ENCODE data around the gene CYP4B1.

CYP4B1 gene

GRCh38 chr1:46801323-46802055 lies 2.6 kb downstream of the CYP4B1 start:
- H3K4me3 ChIP-seq = no peak overlapping the region
- H3K9me3 ChIP-seq (ENCODE audit: low read depth, low read length) = no peaks in the 10 kb centered on the region
- H3K9ac ChIP-seq (ENCODE audit: insufficient read length) = no peak overlapping the region
- TF ChIP-seq FOXP2 (optimal IDR thresholded peaks at IDR 0.05; ENCODE audit: control extremely low read depth, extremely low read length, insufficient read depth) = no peak
- no peak for TF ChIP-seq EZH2 (IDR thresholded peaks at IDR 0.05)
- no peak for TF ChIP-seq POLR2AphosphoS5 (IDR thresholded peaks at IDR 0.05; ENCODE audit: borderline replicate concordance, low read depth, low read length)
- H3K27ac ChIP-seq = no peak overlapping the region
- no peak for DNase-seq (ENCODE audit: low read depth, low spot score)
- H3K36me3 ChIP-seq (ENCODE audit: insufficient read depth, low read length) = no peaks in the 10 kb centered on the region

GRCh38 chr1:46802081-46802480 lies 3.2 kb downstream of the CYP4B1 start:
- TF ChIP-seq POLR2AphosphoS5 (IDR thresholded peaks at IDR 0.05; ENCODE audit: borderline replicate concordance, low read depth, low read length) (no peak), FOXP2 (optimal IDR thresholded peaks at IDR 0.05; ENCODE audit: control extremely low read depth, extremely low read length, insufficient read depth) (no peak), EZH2 (IDR thresholded peaks at IDR 0.05) (no peak)
- Histone ChIP-seq H3K4me3 (no peak overlapping the region), H3K9me3 (ENCODE audit: low read depth, low read length) (no peaks in the 10 kb centered on the region), H3K27ac (no peak overlapping the region), H3K36me3 (ENCODE audit: insufficient read depth, low read length) (no peaks in the 10 kb centered on the region), H3K9ac (ENCODE audit: insufficient read length) (no peak overlapping the region)
- DNase-seq (ENCODE audit: low read depth, low spot score) = no peak

- Histone ChIP-seq H3K9me3 (ENCODE audit: low read depth, low read length) (no peaks in the 10 kb centered on the region), H3K36me3 (ENCODE audit: insufficient read depth, low read length) (no peaks in the 10 kb centered on the region), H3K4me3 (no peak overlapping the region), H3K9ac (ENCODE audit: insufficient read length) (no peak overlapping the region), H3K27ac (no peak overlapping the region)
- no peak for DNase-seq (ENCODE audit: low read depth, low spot score)
- no peak for TF ChIP-seq POLR2AphosphoS5 (IDR thresholded peaks at IDR 0.05; ENCODE audit: borderline replicate concordance, low read depth, low read length)
- no peak for TF ChIP-seq FOXP2 (optimal IDR thresholded peaks at IDR 0.05; ENCODE audit: control extremely low read depth, extremely low read length, insufficient read depth)
- TF ChIP-seq EZH2 (IDR thresholded peaks at IDR 0.05) = no peak
Observed at GRCh38 chr1:46802901-46803574, 4.2 kb downstream of the CYP4B1 start.

GRCh38 chr1:46804027-46804889 lies 5.4 kb downstream of the CYP4B1 start:
- TF ChIP-seq FOXP2 (optimal IDR thresholded peaks at IDR 0.05; ENCODE audit: control extremely low read depth, extremely low read length, insufficient read depth) (no peak), EZH2 (IDR thresholded peaks at IDR 0.05) (no peak), POLR2AphosphoS5 (IDR thresholded peaks at IDR 0.05; ENCODE audit: borderline replicate concordance, low read depth, low read length) (no peak)
- H3K36me3 ChIP-seq (ENCODE audit: insufficient read depth, low read length) = no peaks in the 10 kb centered on the region
- H3K9me3 ChIP-seq (ENCODE audit: low read depth, low read length) = no peaks in the 10 kb centered on the region
- DNase-seq (ENCODE audit: low read depth, low spot score) = no peak
- no peak overlapping the region for H3K4me3 ChIP-seq
- no peak overlapping the region for H3K9ac ChIP-seq (ENCODE audit: insufficient read length)
- H3K27ac ChIP-seq = no peak overlapping the region

GRCh38 chr1:46804926-46805325 lies 6.1 kb downstream of the CYP4B1 start:
- Histone ChIP-seq H3K36me3 (ENCODE audit: insufficient read depth, low read length) (no peaks in the 10 kb centered on the region), H3K4me3 (no peak overlapping the region), H3K27ac (no peak overlapping the region), H3K9ac (ENCODE audit: insufficient read length) (no peak overlapping the region), H3K9me3 (ENCODE audit: low read depth, low read length) (no peaks in the 10 kb centered on the region)
- no peak for TF ChIP-seq POLR2AphosphoS5 (IDR thresholded peaks at IDR 0.05; ENCODE audit: borderline replicate concordance, low read depth, low read length)
- TF ChIP-seq EZH2 (IDR thresholded peaks at IDR 0.05) = no peak
- no peak for TF ChIP-seq FOXP2 (optimal IDR thresholded peaks at IDR 0.05; ENCODE audit: control extremely low read depth, extremely low read length, insufficient read depth)
- no peak for DNase-seq (ENCODE audit: low read depth, low spot score)

GRCh38 chr1:46805755-46806154 lies 6.9 kb downstream of the CYP4B1 start:
- no peak for DNase-seq (ENCODE audit: low read depth, low spot score)
- H3K9ac ChIP-seq (ENCODE audit: insufficient read length) = no peak overlapping the region
- no peak overlapping the region for H3K4me3 ChIP-seq
- TF ChIP-seq FOXP2 (optimal IDR thresholded peaks at IDR 0.05; ENCODE audit: control extremely low read depth, extremely low read length, insufficient read depth) = no peak
- no peak for TF ChIP-seq POLR2AphosphoS5 (IDR thresholded peaks at IDR 0.05; ENCODE audit: borderline replicate concordance, low read depth, low read length)
- TF ChIP-seq EZH2 (IDR thresholded peaks at IDR 0.05) = no peak
- no peaks in the 10 kb centered on the region for H3K36me3 ChIP-seq (ENCODE audit: insufficient read depth, low read length)
- H3K27ac ChIP-seq = no peak overlapping the region
- no peaks in the 10 kb centered on the region for H3K9me3 ChIP-seq (ENCODE audit: low read depth, low read length)

- Histone ChIP-seq H3K36me3 (ENCODE audit: insufficient read depth, low read length) (no peaks in the 10 kb centered on the region), H3K9ac (ENCODE audit: insufficient read length) (no peak overlapping the region), H3K4me3 (no peak overlapping the region), H3K9me3 (ENCODE audit: low read depth, low read length) (no peaks in the 10 kb centered on the region), H3K27ac (no peak overlapping the region)
- TF ChIP-seq FOXP2 (optimal IDR thresholded peaks at IDR 0.05; ENCODE audit: control extremely low read depth, extremely low read length, insufficient read depth) (no peak), EZH2 (IDR thresholded peaks at IDR 0.05) (no peak), POLR2AphosphoS5 (IDR thresholded peaks at IDR 0.05; ENCODE audit: borderline replicate concordance, low read depth, low read length) (no peak)
- DNase-seq (ENCODE audit: low read depth, low spot score) = no peak
Observed at GRCh38 chr1:46806196-46807020, 7.6 kb downstream of the CYP4B1 start.

All from SK-N-MC (cell line).